Activated naive CD8-positive, alpha-beta T cell (primary cell): ENCODE results near the gene ITGAD.

Experiments used
- H3K27ac Mint-ChIP-seq: one replicate; pipeline ENCODE4 v1.8.0; 2021; ENCODE audit warnings: mixed read lengths
- H3K27me3 Mint-ChIP-seq: one replicate; pipeline ENCODE4 v1.8.0; 2021; ENCODE audit warnings: mixed read lengths
- H3K36me3 Mint-ChIP-seq: one replicate; pipeline ENCODE4 v1.8.0; 2021; ENCODE audit warnings: mixed read lengths
- H3K4me1 Mint-ChIP-seq: one replicate; pipeline ENCODE4 v1.8.0; 2021; ENCODE audit warnings: low read depth, mixed read lengths
- H3K4me3 Mint-ChIP-seq: one replicate; pipeline ENCODE4 v1.8.0; 2021; ENCODE audit warnings: mild to moderate bottlenecking, mixed read lengths
- H3K9me3 Mint-ChIP-seq: one replicate; pipeline ENCODE4 v1.8.0; 2021; ENCODE audit warnings: low read depth, mixed read lengths

ITGAD gene

DNA sequence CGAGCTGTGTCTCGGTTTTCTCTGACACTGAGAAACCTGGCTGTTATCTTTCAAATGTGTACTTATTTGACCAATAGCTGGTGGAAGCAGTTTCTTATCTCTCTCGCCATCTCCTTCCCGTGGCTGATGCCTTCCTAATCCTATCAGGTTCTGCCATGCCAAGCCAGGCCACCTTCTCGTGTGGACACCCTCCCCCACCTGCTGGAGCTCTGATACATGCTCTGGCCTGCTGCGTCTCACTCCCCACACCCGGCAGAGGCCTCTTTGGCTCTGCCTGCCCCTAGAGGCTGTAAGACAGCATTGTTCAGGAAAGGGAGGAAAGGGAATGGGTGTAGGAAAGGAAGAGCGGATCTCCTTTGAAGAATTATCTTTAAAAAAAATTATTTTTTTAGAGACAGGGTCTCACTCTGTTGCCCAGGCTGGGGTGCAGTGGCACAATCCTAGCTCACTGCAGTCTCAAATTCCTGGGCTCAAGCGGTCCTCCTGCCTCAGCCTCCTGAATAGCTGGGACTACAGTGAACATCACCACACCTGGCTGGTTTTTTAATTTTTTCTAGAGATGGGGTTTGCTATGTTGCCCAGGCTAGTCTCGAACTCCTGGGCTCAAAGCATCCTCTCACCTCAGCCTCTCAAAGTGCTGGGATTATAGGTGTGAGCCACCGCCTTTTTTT lies 58.7 kb downstream of the ITGAD start:
- no peaks in the 10 kb centered on the region for H3K27me3 Mint-ChIP-seq
- peaks cover 35% of the 10 kb centered on the region for H3K4me1 Mint-ChIP-seq
- no peak overlapping the region for H3K4me3 Mint-ChIP-seq
- H3K36me3 Mint-ChIP-seq: no peaks in the 10 kb centered on the region
- no peak overlapping the region for H3K27ac Mint-ChIP-seq
- no peaks in the 10 kb centered on the region for H3K9me3 Mint-ChIP-seq

GRCh38 chr16:31452631-31453106 lies 59.5 kb downstream of the ITGAD start:
- Mint-ChIP-seq H3K27ac (peak overlapping the region; percentile 41), H3K4me3 (no peak overlapping the region), H3K9me3 (no peaks in the 10 kb centered on the region), H3K4me1 (peaks cover 39% of the 10 kb centered on the region), H3K36me3 (no peaks in the 10 kb centered on the region), H3K27me3 (no peaks in the 10 kb centered on the region)

DNA sequence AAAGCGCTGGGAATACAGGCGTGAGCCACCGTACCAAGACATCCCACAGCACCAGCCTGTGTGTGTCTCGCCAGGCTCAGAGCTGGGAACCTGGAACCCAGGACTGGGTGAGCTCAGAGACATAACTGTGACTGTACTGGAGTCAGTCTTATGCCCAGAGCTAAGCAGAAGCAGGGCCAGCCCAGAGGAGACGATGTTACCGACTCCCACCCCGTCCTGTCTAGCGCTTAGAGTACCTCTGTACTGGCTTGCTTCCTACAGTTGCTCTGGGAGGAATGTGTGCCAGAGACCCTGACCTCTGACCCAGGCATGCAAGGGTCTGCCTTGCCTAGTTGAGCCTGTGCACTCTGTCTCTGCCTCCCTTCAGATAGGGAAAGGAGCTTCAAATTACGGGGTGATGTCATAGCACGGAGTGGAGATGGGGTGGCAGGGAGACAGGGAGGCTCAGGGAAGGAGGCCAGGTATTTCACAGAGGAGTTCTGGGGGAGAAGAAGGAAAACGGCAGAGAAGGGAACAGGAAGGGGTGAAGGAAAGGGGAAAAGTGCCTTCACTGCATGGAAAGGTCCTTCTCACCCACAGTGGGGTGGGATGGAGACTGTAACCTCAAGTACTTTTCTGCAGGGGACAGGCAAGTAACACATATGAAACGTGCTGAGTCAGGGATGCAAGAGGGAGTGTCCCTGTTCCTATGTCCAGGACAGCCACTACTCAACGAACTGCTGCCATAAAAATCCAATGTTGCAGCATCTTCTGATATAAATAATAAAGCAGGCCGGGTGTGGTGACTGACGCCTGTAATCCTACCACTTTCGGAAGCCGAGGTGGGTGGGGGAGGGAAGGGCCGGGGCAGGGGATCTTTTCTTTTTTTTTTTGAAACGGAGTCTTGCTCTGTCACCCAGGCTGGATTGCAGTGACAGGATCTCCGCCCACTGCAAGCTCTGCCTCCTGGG lies 60.4 kb downstream of the ITGAD start:
- H3K4me1 Mint-ChIP-seq: peaks cover 45% of the 10 kb centered on the region
- H3K27me3 Mint-ChIP-seq: no peaks in the 10 kb centered on the region
- no peak overlapping the region for H3K4me3 Mint-ChIP-seq
- H3K27ac Mint-ChIP-seq: peak overlapping the region; percentile 83
- H3K9me3 Mint-ChIP-seq: no peaks in the 10 kb centered on the region
- H3K36me3 Mint-ChIP-seq: no peaks in the 10 kb centered on the region

- H3K4me1 Mint-ChIP-seq: peaks cover 53% of the 10 kb centered on the region
- H3K9me3 Mint-ChIP-seq: no peaks in the 10 kb centered on the region
- H3K27ac Mint-ChIP-seq: peak overlapping the region; percentile 41
- H3K27me3 Mint-ChIP-seq: no peaks in the 10 kb centered on the region
- peak overlapping the region; percentile 67 for H3K4me3 Mint-ChIP-seq
- no peaks in the 10 kb centered on the region for H3K36me3 Mint-ChIP-seq
These were observed 62.6 kb downstream of the ITGAD start for GRCh38 chr16:31455601-31456314.

- H3K36me3 Mint-ChIP-seq: no peaks in the 10 kb centered on the region
- peak overlapping the region; percentile 61 for H3K27ac Mint-ChIP-seq
- H3K4me3 Mint-ChIP-seq: peak overlapping the region; percentile 95
- H3K9me3 Mint-ChIP-seq: no peaks in the 10 kb centered on the region
- H3K4me1 Mint-ChIP-seq: peaks cover 53% of the 10 kb centered on the region
- no peaks in the 10 kb centered on the region for H3K27me3 Mint-ChIP-seq
These were observed 63.8 kb downstream of the ITGAD start for GRCh38 chr16:31456988-31457360.

GRCh38 chr16:31458073-31458843 lies 65.1 kb downstream of the ITGAD start:
- Mint-ChIP-seq H3K9me3 (no peaks in the 10 kb centered on the region), H3K4me1 (peaks cover 48% of the 10 kb centered on the region), H3K27ac (peak overlapping the region; percentile 94), H3K4me3 (peak overlapping the region; percentile 95), H3K36me3 (peaks cover 2% of the 10 kb centered on the region), H3K27me3 (no peaks in the 10 kb centered on the region)

GRCh38 chr16:31458844-31459686 lies 65.9 kb downstream of the ITGAD start, which contains the start of gene ARMC5:
Gene ARMC5 (plus strand): TSS chr16:31459501. CDS start chr16:31459525, 24 bp downstream.
- H3K27ac Mint-ChIP-seq: peak within 1 kb of the TSS; percentile 94
- no peaks in the 10 kb centered on the region for H3K9me3 Mint-ChIP-seq
- no peaks in the 10 kb centered on the region for H3K27me3 Mint-ChIP-seq
- H3K36me3 Mint-ChIP-seq: peaks cover 6% of the 10 kb centered on the region
- H3K4me1 Mint-ChIP-seq: peaks cover 42% of the 10 kb centered on the region
- peak within 1 kb of the TSS; percentile 95 for H3K4me3 Mint-ChIP-seq

- Mint-ChIP-seq H3K9me3 (no peaks in the 10 kb centered on the region), H3K27ac (peak overlapping the region; percentile 94), H3K27me3 (no peaks in the 10 kb centered on the region), H3K36me3 (peaks cover 6% of the 10 kb centered on the region), H3K4me1 (peaks cover 41% of the 10 kb centered on the region), H3K4me3 (peak overlapping the region; percentile 95)
These were observed 66.8 kb downstream of the ITGAD start for GRCh38 chr16:31459687-31460581.

- no peak overlapping the region for H3K27ac Mint-ChIP-seq
- peak overlapping the region; percentile 90 for H3K4me3 Mint-ChIP-seq
- no peaks in the 10 kb centered on the region for H3K27me3 Mint-ChIP-seq
- H3K4me1 Mint-ChIP-seq: peaks cover 34% of the 10 kb centered on the region
- H3K9me3 Mint-ChIP-seq: no peaks in the 10 kb centered on the region
- peaks cover 6% of the 10 kb centered on the region for H3K36me3 Mint-ChIP-seq
These were observed 67.5 kb downstream of the ITGAD start for GRCh38 chr16:31460582-31461002.

DNA sequence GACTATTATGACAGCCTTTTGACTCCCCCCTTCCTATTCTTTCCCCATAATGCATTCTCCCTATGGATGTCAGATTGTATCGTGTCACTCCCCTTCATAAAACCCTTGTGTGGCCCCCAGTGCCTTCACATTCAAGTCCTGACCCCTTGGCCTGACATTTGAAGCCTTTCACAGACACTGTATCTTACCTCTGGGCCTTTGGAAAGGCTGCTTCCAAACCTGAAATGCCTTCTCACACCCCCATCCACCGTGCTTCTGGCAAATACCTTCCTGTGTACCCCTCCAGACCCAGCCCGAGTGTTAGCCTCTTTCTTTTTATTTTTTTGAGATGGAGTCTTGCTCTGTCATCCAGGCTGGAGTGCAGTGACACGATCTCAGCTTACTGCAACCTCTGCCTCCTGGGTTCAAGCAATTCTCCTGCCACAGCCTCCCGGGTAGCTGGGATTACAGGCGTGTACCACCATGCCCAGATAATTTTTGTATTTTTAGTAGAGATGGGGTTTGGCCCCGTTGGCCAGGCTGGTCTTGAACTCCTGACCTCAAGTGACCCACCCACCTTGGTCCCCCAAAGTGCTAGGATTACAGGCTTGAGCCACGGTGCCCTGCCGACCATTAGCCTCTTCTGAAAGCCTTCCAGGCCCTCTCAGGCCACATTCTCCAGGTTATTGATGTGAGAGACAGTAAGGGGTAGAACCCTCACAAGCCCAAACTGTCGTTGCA lies 68.2 kb downstream of the ITGAD start:
- peaks cover 28% of the 10 kb centered on the region for H3K4me1 Mint-ChIP-seq
- peaks cover 6% of the 10 kb centered on the region for H3K36me3 Mint-ChIP-seq
- no peaks in the 10 kb centered on the region for H3K27me3 Mint-ChIP-seq
- peak overlapping the region; percentile 27 for H3K4me3 Mint-ChIP-seq
- H3K9me3 Mint-ChIP-seq: no peaks in the 10 kb centered on the region
- H3K27ac Mint-ChIP-seq: no peak overlapping the region

DNA sequence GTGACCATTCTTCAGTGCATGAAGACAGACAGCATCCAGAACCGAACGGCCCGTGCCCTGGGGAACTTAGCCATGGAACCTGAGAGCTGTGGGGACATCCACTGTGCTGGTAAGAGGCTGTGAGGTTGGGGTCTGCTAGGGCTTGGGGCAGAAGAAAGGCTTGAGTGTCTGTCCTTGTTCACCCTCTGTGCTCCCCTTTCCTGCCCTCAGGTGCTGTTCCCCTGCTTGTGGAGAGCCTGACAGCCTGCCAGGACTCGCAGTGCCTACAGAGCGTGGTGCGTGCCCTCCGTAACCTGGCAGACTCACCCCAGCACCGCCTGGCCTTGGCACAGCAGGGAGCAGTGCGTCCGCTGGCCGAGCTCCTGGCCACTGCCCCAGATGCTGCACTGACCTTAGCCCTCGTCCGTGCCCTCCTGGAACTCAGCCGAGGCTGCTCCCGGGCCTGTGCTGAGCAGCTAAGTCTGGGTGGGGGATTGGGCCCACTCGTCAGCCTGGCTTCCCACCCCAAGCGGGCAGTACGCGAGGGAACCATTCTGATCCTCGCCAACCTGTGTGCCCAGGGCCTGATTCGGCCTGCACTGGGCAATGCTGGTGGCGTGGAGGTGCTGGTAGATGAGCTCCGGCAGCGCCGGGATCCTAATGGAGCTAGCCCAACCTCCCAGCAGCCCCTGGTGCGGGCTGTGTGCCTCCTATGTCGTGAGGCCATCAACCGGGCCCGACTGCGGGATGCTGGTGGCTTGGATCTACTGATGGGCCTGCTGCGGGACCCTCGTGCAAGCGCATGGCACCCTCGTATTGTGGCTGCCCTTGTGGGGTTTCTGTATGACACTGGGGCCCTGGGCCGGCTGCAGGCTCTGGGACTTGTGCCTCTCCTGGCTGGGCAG lies 69.0 kb downstream of the ITGAD start:
- Mint-ChIP-seq H3K36me3 (peaks cover 9% of the 10 kb centered on the region), H3K27ac (no peak overlapping the region), H3K4me3 (no peak overlapping the region), H3K9me3 (no peaks in the 10 kb centered on the region), H3K27me3 (no peaks in the 10 kb centered on the region), H3K4me1 (peaks cover 25% of the 10 kb centered on the region)
